GM21526 (cell line): ENCODE measurements around the gene SHANK1.
A peak's percentile ranks its signal among the peaks of the same experiment; 100 is the strongest.

Source experiments
- ATAC-seq: cut with Tn5 transposase; IDR thresholded peaks from one replicate; pipeline ENCODE4 v1.9.1; 2021; ENCODE audit warnings: moderate library complexity; ENCODE audit not compliant: unreplicated experiment, low FRiP score

Gene SHANK1

DNA sequence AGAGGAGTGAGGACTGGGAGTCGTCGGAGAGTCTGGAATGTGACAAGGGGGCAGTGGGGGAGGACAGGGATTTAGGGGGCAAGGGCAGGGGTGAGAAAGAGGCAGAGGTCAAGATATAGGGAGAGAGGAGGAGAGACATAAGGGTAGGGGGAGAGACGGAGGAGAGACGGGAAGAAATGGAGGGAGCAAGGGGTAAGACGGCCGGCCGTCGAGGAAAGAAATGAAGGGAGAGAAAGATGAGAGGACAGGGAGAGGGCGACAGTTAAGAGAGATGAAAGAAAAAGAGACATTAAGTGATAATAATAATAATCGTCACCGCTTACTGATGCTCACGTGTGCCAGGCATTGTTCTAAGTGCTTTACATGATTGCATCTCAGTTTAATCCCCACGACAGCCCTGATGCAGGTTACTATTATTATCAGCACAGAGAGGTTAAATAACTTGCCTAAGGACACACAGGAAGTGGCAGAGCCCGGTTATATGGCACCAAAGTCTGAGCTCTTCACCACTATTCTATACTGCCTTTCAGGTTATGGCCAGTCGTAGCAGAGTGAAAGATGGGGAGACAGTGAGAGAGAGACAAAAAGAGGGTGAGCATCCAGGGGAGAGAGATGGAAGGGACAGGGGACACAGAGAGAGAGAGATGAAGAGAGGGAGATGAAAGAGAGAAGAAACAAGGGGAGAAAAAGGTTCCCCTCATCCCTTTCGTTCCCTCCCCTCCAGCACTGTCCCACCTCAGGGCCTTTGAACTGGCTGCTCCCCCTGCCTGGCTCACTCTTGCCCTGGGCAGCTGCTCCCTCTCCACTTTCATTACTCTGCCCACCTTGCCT, 56.7 kb downstream of the SHANK1 start:
- ATAC-seq = no peak

- no peak for ATAC-seq
Measured at GRCh38 chr19:50661766-50662650, 57.6 kb downstream of the SHANK1 start.

- no peak for ATAC-seq
Measured at GRCh38 chr19:50661023-50661422, 58.6 kb downstream of the SHANK1 start.

DNA sequence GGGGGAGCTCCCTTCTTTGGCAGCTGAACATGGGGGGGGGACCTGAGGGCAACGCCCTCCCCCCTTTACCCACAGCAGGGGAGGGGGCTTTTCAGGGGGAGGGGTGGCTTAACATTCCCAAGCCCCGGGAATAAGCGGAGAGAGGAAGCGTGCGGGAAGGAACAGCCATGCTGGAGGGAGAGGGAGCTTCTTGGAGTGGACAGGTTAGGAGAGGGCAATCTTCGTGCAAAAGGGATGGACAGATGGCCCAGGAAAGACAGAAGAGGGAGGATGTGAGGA, 59.6 kb downstream of the SHANK1 start:
- ATAC-seq = no peak

DNA sequence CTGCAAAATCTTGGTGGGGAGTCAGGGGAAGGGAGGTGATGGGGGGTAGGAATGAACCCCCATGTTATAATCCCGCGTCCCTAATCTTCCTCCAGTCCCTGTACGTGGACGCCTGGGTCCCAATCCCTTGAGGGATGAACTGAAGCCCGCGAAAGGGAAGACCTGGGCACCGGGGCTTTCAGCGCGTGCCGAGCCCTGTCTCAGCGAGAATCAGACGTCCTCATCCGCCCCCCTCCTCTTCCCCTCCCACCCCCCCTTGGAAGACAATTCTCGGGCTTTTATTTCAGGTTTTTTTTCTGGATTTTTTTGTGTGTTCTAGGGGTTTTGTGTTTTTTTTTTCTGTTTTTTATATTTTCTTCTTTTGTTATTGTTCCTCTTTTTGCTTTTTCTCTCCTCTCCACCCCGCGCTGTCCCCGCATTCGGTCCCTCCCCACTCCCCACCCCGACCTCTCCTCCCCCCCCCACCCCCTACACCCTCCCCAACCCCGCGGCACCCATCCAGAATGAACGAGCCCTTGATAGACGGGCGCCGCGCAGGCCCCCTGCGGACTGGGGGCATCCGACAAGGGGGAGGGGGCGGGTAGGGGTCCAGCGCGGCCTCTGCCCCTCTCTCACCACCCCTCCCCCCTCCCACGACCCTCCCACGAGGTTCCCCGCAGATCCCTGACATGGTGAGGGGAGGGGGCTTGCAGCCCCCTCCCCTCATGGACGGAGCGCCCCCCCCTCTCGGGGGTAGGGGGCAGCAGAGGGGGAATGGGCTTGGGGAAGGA, 60.1 kb downstream of the SHANK1 start:
- no peak for ATAC-seq

- ATAC-seq = no peak
Measured at GRCh38 chr19:50658441-50659317, 60.9 kb downstream of the SHANK1 start.

DNA sequence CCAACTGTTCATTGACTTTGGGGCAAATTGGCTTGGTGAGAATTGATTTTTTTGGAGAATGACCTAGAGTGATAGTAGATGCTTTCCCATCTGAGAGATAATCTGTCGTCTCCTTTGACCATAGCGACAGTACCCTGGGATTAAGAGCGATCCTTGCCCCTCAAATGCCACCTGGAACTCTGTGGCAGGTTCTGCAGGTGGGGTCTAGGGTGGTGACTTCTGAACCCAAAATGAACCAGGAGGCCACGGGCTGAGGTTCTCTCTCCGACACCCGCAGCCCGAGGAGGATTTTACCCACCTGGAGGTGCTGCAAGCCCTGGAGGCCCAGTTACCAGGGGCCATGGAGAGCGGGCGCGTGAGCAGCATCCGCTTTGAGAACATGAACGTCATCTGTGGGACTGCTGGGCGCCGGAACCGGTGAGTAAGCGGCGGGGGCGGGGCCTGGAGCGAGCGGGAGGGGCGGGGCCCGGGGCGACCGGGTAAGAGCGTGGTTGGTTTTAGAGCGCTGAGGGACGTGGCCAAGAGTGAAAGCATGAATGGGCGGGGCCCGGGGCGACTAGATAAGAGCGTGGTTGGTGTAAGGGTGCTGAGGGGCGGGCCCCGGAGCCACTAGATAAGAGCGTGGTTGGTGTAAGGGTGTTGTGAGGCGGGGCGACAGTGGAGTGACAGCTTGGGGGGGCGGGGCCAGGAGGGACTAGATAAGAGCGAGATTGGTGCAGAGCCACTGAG, 61.7 kb downstream of the SHANK1 start:
- ATAC-seq = peak; percentile 68

DNA sequence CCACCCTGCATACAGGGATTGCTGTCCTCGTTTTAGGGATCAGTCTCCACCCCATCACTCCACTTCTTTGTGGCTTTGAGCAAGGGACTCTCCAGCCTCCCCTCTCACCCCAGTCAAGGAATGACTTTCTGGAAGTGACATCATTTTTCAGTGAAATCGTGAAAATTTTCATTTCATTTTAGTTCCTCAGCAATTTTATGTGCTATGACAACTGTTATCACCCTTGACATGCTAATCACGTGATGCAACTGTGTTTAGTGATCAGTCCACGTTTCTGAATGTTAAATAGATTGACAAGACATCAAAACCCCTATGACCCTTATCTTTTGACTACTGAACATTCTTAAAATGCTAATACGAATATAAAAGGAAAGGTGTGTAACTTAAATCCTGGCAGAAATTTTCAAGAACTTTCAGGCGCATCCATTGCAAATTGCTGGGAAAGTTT, 62.4 kb downstream of the SHANK1 start:
- no peak for ATAC-seq

- no peak for ATAC-seq
Measured at GRCh38 chr19:50654882-50655281, 64.7 kb downstream of the SHANK1 start.

DNA sequence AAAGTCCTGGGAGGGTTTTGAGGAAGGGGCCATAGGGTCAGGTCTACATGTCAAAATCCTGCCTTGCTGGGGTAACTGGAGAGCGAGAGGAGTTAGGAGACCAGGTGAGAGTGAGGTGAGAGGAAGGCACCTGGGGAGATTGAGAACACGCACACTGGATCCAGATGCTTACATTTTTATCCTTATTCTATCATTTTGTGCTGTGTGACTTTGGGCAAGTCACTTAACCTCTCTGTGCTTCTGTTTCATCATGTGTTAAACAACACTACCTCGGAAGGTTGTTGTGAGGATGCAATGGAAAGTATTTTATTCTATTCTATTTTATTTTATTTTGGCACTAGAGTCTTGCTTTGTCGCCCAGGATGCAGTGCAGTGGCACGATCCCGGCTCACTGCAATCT, 66.9 kb downstream of the SHANK1 start:
- ATAC-seq = no peak

- ATAC-seq = no peak
Measured at GRCh38 chr19:50651174-50651573, 68.4 kb downstream of the SHANK1 start.

- ATAC-seq = no peak
Measured at GRCh38 chr19:50649433-50650391, 69.9 kb downstream of the SHANK1 start, which contains the start of gene C19orf81. Gene C19orf81, plus strand, starts transcription at chr19:50649445. Its CDS starts 0 bp downstream, at chr19:50649445.

DNA sequence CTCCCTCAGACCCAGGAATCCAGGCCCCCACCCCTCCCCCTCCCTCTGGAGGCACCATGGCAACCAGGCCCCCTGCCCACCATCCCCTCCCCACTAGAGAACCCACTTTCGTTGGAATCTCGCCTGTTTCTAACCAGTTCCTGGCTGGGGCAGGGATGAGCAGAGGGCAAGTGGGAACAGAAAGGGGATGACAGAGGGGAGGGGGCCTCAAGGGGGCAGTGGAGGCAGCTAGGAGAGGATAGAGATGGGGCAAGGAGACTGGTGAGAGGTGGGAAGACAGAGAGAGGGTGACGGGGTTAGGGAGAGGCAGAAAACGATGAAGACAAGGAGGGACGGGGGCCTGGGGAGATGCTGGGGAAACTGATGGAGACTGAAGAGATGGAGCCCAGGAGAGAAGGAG, 70.9 kb downstream of the SHANK1 start:
- ATAC-seq = no peak

DNA sequence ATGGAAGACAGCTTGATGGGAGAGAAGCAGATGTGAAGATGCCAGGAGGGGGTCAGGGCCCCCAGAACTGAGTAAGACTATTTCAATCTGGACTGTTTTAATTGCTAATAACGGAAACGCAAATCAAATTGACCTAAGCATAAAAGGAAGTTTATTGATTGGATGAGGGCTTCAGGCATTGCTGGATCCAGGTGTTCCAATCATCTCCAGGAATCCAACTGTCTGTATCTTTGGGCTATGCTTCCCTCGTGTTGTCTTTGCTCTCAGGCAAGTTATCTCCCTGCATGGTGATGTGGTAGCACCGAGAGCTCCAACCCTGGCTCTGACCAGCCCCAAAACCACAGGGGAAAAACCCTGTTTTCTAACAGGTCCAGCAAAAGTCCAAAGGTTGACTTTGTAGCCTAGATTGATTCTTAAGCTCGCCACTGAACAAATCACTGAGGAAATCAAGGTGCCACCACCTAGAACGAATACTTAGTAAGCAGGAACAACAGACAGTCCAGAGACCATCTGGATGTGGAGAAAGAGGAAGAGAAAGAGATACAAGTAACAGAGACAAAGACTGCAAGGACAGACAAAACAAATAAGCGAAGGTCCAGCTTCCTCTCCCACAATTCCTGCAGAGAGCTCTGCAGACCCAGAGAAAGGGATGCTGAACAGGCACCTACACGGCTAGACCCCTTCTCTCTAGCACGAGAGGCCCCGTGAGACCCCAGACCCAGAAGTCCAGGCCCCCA, 71.6 kb downstream of the SHANK1 start:
- ATAC-seq = no peak

GRCh38 chr19:50646074-50646807, 73.4 kb downstream of the SHANK1 start:
- ATAC-seq = no peak

GRCh38 chr19:50645107-50645506, 74.5 kb downstream of the SHANK1 start:
- ATAC-seq = no peak
